GM12872 (cell line): Measurements from ENCODE around the gene MUC6.

Experiments used
- TF ChIP-seq, protein P1 (sequence below): IDR thresholded peaks from 3 replicates; pipeline ENCODE4 v1.5.1; 2011; ENCODE audit warnings: low read depth, mild to moderate bottlenecking, low read length, moderate library complexity; ENCODE audit not compliant: insufficient read depth

The MUC6 gene

DNA sequence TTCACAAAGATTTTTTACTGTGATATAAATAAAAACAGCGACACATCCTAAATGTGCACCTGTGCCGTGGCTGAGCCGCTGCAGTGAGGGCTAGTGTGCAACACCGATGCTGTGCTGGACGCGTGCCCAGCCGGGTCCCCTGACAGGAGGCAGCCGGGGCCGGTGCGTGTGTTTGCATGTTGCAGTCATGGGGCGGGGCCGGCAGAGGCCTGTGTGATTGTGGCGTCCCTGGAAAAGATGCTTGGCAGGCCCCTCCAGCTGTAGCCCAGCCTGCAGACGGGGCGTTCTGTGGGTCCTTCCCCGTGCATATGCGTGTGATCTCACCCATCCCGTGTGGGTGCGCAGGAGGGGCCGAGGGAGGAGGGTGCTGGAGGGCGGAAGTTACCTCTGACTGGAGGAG lies 30.6 kb downstream of the MUC6 start:
- TF ChIP-seq, protein P1, sequence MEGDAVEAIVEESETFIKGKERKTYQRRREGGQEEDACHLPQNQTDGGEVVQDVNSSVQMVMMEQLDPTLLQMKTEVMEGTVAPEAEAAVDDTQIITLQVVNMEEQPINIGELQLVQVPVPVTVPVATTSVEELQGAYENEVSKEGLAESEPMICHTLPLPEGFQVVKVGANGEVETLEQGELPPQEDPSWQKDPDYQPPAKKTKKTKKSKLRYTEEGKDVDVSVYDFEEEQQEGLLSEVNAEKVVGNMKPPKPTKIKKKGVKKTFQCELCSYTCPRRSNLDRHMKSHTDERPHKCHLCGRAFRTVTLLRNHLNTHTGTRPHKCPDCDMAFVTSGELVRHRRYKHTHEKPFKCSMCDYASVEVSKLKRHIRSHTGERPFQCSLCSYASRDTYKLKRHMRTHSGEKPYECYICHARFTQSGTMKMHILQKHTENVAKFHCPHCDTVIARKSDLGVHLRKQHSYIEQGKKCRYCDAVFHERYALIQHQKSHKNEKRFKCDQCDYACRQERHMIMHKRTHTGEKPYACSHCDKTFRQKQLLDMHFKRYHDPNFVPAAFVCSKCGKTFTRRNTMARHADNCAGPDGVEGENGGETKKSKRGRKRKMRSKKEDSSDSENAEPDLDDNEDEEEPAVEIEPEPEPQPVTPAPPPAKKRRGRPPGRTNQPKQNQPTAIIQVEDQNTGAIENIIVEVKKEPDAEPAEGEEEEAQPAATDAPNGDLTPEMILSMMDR = no peak

DNA sequence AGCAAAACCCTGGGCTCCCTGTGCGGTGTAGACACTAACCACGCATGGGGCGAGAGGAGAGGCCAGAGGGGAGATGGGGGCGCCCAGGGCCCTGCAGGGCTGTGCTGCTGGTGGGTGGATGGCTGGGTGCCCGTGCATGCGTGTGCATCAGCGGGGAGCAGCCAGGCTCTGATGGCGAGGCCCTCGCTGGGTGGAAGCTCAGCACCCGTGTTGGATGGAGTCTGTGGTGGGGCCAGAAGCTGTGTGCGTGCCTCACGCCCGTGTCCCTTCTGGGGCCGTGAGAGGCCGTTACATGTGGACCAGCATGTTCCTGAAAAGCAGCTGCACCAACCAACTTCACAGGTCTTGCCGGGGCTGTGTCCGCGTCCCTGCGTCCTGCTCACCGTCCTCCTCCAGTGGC lies 33.4 kb downstream of the MUC6 start:
- TF ChIP-seq, protein P1 = no peak

GRCh38 chr11:1002406-1002984 lies 34.0 kb downstream of the MUC6 start:
- TF ChIP-seq, protein P1 = no peak

DNA sequence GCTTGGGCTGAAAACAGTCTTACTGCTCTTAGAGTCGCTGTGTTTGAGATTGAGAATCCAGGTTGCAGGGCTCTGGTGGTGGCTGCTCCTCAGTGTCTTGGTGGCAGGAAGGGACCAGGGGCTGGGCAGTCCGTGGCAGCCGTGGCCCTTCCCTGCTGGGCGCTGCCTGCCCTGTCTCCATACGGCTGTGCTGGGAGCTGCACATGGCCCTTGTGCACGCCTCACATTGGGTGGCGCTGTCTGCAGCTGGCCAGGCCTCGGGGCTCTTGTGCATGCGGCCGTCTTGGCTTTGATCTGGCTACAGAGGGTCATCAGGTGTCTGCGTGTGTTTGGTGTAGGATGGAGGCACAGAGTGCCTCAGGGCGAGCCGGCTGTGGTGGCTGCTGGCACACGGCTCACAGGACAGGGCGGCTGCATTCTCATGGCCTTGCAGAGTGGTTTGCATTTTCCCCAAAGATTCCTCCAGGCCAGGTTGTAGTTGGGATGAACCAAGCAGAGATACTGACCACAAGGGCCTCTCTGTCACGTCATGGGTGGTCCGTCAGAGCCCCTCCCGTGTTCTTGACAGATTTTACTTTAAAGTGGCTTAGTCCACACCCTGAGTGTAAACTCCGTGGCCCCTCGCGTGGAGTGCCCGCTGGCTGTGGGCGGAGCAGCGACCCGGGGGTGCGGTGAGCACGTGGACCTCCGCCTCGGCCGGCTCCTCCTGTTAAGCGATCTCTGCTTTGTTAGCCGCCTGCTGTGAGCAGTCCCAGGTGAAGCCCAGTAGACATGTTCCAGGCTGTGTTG lies 34.7 kb downstream of the MUC6 start:
- TF ChIP-seq, protein P1 = no peak

DNA sequence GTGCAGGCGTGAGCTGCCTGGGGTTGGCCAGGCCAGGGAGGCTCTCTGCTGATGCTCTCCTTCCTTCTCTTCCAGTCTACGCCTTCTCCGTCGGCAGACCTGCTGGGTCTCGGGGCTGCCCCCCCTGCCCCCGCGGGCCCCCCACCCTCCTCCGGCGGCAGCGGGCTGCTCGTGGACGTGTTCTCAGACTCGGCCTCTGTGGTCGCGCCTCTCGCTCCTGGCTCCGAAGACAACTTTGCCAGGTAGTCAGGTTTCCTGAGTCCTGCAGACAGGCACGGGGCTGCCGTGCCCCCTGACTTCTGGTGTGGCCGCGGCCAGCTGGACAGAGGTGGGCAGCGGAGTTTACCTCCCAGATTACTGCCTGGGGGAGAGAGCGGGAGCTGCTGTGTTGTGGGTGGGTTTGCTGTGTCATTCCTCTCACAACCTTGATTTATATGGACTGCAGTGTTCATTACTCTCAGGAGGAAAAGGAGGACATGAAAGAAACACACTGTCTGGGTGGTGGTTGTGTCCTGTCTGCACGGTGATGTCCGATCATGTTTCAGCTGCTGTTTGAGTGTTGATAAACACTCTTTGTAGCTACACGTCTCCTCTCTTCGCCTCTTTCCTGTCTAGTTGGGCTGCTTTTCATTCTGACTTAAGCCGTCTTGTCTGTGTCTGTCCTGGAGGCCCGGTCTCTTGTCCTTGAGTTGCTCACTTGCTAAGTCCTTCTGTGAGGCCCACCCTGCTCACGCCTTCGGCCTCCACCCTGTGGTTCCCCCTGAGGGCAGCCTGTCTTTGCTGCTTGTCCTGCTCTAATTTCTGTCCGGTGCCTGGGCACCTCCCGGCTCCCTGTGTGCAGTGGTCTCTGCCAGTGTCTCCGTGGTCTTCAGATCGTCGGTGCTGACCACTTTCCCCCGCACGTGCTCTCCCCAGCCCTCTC lies 35.9 kb downstream of the MUC6 start:
- TF ChIP-seq, protein P1 = no peak

DNA sequence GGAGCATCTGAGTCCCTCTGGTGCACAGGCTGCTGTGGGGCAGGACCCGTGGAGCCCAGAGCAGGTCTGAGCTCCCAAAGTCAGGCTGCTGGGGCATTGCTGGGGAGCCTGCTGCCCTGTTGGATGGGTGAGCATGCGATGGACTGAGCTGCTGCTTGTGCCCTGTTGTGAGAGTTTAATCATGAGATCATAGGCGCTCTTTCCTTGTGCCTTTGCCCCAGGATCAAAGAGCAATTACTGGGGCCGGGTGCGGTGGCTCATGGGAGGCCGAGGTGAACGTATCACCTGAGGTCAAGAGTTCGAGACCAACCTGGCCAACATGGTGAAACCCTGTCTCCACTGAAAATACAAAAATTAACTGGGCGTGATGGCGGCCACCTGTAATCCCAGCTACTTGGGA lies 37.5 kb downstream of the MUC6 start:
- TF ChIP-seq, protein P1 = no peak

DNA sequence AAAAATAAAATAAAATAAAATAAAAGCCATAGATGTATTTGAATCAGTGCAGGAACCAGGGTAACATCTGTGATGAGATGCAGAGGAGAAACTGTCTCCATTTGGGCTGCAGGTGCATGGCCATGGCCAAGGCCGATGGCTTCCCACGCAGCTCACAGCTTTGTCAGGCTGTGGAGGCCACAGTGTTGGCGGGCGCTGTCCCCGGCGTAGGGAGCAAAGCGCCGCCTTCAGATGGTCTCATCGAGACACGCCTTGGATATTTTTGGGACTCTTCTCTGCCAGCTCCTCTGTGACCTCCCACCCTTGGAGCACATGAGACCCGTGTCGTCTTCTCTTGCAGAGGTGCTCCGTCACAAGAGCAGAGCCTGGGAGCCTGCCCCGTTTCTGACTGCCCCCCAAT lies 38.6 kb downstream of the MUC6 start:
- TF ChIP-seq, protein P1 = no peak
